ENCODE data around the gene DNAJB8.

DNA sequence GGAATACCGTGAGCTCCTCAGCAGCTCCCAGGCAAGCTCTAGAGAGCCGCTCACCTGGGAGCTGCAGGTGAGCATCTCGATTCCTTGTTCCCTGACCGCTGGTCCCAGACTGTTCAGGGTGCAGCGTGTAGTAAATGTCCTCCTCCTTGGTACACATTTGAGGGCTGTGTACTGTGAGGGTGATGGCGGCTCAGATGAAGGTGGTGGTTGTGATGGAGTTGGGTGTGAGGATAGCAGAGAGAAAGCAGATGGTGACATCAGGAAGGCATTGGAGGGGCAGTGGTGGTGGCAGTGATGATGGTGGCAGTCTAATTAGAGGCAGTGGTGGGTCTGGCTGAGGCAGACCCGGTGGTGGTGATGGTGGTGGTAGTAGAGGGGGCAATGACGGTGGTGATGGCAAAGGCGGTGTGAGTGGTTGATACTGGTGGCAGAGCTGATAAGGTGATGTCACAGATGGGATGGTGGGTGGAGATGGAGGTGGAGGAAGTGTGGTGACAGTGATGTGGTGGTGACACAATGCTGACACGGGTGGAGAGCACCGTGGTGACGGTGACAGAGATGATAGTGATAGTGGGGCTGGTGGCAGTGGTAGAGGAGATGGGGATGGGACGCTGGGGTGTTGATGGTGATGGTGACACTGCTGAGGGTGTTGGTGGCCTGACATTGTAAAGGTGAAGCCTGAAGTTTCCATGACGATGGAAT, at the start of gene DNAJB8:
- TF ChIP-seq, protein P1, sequence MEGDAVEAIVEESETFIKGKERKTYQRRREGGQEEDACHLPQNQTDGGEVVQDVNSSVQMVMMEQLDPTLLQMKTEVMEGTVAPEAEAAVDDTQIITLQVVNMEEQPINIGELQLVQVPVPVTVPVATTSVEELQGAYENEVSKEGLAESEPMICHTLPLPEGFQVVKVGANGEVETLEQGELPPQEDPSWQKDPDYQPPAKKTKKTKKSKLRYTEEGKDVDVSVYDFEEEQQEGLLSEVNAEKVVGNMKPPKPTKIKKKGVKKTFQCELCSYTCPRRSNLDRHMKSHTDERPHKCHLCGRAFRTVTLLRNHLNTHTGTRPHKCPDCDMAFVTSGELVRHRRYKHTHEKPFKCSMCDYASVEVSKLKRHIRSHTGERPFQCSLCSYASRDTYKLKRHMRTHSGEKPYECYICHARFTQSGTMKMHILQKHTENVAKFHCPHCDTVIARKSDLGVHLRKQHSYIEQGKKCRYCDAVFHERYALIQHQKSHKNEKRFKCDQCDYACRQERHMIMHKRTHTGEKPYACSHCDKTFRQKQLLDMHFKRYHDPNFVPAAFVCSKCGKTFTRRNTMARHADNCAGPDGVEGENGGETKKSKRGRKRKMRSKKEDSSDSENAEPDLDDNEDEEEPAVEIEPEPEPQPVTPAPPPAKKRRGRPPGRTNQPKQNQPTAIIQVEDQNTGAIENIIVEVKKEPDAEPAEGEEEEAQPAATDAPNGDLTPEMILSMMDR (conservative IDR thresholded peaks at IDR 0.05 in 1 of 2, IDR thresholded peaks at IDR 0.05 in 1 of 2; ENCODE audit: extremely low read depth in 1 of 2, insufficient read depth in 1 of 2, low read depth in 1 of 2, low read length in 2 of 2), result no peak
- no peak for TF ChIP-seq EZH2 (IDR thresholded peaks at IDR 0.05; ENCODE audit: borderline replicate concordance, low read length)
